NCI-H2196 (cell line): ENCODE data around the gene GGTLC2.
"Not testable (repeated sequence)": the region's sequence is repeated elsewhere in the genome, so short reads cannot be mapped to it uniquely, and the experiment has no call there.

Experiments
- DNase-seq: peaks from one replicate; lab custom pipeline; 2025; ENCODE audit not compliant: unreplicated experiment; lab: John Stamatoyannopoulos, UW

The GGTLC2 gene

GRCh38 chr22:22644314-22644713, at the start of gene GGTLC2:
TSS of gene GGTLC2 (plus strand) at chr22:22644614. CDS start at chr22:22646346, 1,732 bp downstream.
- not testable (repeated sequence) for DNase-seq

- DNase-seq, result no peak
Observed at GRCh38 chr22:22595001-22595835, 49.2 kb upstream of the GGTLC2 start.

DNA sequence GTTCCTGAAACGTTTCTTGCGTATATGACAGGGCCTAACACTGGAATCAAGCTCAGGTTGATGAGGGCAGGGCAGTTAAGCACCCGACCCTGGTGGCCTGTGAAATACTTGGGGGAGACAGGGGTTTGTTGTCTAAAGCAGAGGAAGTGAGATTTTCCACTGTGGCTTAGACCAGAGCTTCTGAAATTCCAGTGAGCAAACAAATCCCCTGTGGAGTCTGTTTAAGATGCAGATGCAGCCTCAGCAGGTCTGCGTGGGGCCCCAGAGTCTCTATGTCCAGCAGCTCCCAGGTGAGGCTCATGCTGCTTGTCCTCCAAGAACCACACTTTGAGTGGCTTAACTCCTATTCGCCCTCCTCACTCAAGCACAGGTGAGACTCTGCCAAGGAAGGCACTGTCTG, 46.3 kb upstream of the GGTLC2 start:
- DNase-seq, result no peak

DNA sequence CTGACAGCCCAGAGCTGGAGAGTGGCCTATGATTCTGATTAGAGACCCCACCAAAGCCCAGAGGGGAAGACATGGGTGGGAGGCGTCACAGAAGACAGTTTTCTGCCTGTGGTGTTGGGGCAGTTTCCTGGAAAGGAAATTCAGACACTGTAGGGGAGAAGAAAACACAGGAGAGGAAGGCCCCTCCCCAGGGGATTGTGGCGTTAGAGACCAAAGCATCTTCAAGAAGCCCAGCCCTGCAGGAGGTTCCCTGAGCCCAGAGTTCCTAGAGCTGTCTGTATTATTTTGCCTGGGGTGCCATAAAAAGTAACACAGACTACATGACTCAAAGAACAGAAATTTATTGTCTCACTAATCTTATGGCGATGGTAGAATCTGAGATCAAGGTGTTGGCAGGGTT, 45.2 kb upstream of the GGTLC2 start:
- no peak for DNase-seq

DNA sequence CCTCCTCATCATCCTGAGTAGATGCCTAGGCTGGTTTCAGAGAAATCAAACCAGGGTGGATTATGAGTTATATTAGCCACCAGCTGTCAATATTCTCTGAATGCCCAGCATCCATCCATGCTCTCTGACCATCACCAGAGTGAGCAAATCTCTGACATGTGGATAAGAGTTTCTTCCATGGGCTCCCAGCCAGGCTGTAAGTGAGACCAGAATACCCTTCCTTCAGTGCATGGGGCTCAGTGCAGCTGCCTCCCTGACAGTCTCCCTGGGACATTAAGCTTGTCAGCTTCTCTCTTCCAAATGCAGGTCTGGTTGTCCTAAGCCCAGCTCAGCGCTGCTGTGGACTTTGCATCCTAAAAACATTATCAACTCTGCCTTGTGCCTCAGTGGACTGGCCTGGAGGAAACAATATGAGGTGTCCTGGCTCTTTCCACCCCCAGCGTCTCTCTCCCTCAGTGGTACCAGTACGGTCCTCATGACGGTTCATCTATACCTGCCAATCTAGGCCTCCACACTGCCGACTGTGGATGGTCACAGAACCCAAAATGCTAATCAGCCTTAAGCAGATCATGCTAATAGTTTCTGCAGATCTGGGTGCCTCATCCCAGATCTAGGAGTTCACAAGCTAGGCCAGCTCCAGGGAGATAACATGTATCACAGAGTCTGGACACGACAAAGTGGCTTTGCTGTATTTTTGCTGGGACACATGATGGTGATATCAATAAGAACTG, 43.7 kb upstream of the GGTLC2 start:
- DNase-seq, result no peak

- no peak for DNase-seq
Observed at GRCh38 chr22:22603470-22603947, 40.9 kb upstream of the GGTLC2 start.

- no peak for DNase-seq
Observed at GRCh38 chr22:22604326-22605073, 39.9 kb upstream of the GGTLC2 start.

GRCh38 chr22:22605074-22605404, 39.4 kb upstream of the GGTLC2 start:
- DNase-seq, result no peak

- not testable (repeated sequence) for DNase-seq
Observed at GRCh38 chr22:22608022-22608421, 36.4 kb upstream of the GGTLC2 start.

- DNase-seq, result no peak
Observed at GRCh38 chr22:22609291-22609690, 35.1 kb upstream of the GGTLC2 start.

DNA sequence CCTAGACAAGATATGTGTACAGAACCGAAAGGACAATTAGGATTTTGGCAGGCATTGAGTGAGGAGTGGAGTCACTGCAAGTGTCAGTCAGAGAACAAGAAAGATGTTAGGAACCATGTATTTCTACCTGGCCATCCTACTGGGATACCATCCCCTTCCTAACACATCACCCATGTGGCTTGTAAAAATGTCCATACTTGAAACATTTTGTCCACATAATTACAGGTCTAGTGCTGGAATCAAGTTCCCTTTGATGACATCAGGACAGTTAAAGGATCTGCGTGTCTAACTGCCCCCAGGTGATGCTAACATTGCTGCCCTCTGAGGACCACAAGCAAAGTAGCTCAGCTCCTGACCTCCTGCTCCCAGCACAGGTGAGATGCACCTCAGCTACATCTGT, 31.9 kb upstream of the GGTLC2 start:
- DNase-seq, result no peak

GRCh38 chr22:22614065-22614464, 30.3 kb upstream of the GGTLC2 start:
- no peak for DNase-seq

GRCh38 chr22:22616636-22617035, 27.8 kb upstream of the GGTLC2 start:
- no peak for DNase-seq

- DNase-seq, result no peak
Observed at GRCh38 chr22:22618448-22618847, 26.0 kb upstream of the GGTLC2 start.

- no peak for DNase-seq
Observed at GRCh38 chr22:22618923-22619322, 25.5 kb upstream of the GGTLC2 start.

- no peak for DNase-seq
Observed at GRCh38 chr22:22619765-22620414, 24.5 kb upstream of the GGTLC2 start.

DNA sequence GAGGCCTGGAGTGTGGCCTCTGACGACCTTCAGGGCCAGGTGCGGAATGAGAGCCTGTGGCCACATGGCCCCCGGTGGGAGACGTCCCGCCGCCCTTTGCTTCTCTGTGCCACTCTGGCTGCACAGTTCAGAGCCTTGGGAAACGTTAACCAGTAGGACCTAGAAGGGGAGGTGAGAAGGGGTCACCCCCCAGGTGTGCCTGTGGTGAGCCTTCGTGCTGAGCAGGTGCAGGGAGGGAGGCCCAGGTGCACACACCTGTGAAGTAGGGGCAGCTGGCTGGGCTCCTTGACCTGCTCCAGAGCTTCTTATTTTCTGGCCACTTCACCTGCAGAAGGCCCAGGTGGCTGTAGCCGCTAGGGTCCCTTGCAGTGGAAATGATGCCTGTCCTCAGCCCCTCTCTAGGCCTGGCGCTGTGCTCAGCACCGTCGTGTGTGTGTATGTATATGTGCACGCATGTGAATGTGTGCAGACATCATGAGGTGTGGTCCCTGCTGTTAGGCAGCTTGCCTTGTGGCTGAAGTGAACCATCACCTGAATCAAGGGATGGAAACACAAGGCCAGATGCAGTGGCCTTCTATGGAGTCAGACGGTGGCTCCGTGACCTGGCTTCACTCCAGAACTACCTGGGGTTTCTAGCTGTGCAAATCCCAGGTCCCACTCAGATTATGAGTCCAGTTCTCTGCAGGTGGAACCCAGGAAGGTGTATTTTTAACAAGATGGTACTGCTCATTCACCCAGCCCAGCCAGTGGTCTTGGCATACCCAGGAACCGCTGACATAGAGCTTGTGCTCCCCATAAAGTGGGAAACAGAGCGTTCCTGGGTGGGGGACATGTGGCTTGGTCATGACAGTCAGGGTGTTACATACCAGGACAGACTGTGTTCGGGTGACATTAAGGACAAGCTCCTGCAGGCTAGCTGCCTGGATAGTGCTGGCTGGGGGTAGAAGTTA, 15.6 kb upstream of the GGTLC2 start:
- not testable (repeated sequence) for DNase-seq

GRCh38 chr22:22631223-22631652, 13.2 kb upstream of the GGTLC2 start:
- not testable (repeated sequence) for DNase-seq

- DNase-seq, result not testable (repeated sequence)
Observed at GRCh38 chr22:22632226-22632625, 12.2 kb upstream of the GGTLC2 start.

DNA sequence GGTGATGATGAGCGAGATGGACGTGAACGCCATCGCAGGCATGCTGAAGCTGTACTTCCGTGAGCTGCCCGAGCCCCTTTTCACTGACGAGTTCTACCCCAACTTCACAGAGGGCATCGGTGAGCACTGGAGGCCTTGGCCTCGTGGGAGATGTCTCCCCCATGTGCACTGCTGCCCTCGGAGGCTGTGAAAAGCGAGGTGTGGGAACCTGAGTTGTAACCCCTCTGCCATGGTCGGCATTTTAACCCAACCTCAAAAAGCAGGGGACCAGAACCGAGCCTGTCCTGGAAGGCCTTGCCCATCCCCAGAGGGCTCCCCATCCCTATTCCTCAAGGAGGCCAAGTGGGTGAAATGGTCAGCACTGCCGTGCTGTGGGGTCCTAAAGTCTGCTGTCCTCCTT, 10.9 kb upstream of the GGTLC2 start:
- DNase-seq, result not testable (repeated sequence)
